HG03378 (cell line): ENCODE data around the gene NRXN2.
"Not testable (repeated sequence)": the region's sequence is repeated elsewhere in the genome, so short reads cannot be mapped to it uniquely, and the experiment has no call there.

Experiments used
- ATAC-seq: cut with Tn5 transposase; IDR thresholded peaks from one replicate; pipeline ENCODE4 v1.9.1; 2021; ENCODE audit warnings: mild to moderate bottlenecking, moderate library complexity; ENCODE audit not compliant: unreplicated experiment

NRXN2 gene

GRCh38 chr11:64569300-64569970 is 153.6 kb downstream of the NRXN2 start:
- no peak for ATAC-seq

- no peak for ATAC-seq
These were observed 154.3 kb downstream of the NRXN2 start for GRCh38 chr11:64568584-64569140.

- ATAC-seq, result no peak
These were observed 154.9 kb downstream of the NRXN2 start for GRCh38 chr11:64568041-64568571.

- ATAC-seq, result no peak
These were observed 155.8 kb downstream of the NRXN2 start for GRCh38 chr11:64566915-64567891.

GRCh38 chr11:64566042-64566914 is 156.7 kb downstream of the NRXN2 start:
- no peak for ATAC-seq

- no peak for ATAC-seq
These were observed 157.8 kb downstream of the NRXN2 start for GRCh38 chr11:64564947-64565889.

- ATAC-seq, result no peak
These were observed 158.6 kb downstream of the NRXN2 start for GRCh38 chr11:64564419-64564818.

- ATAC-seq, result no peak
These were observed 159.0 kb downstream of the NRXN2 start for GRCh38 chr11:64563966-64564365.

- ATAC-seq, result no peak
These were observed 160.2 kb downstream of the NRXN2 start for GRCh38 chr11:64562723-64563351.

GRCh38 chr11:64561984-64562722 is 160.8 kb downstream of the NRXN2 start:
- no peak for ATAC-seq

- not testable (repeated sequence) for ATAC-seq
These were observed 161.6 kb downstream of the NRXN2 start for GRCh38 chr11:64561429-64561828.

GRCh38 chr11:64560941-64561340 is 162.1 kb downstream of the NRXN2 start:
- ATAC-seq, result no peak

GRCh38 chr11:64560139-64560771 is 162.7 kb downstream of the NRXN2 start:
- ATAC-seq, result no peak

- ATAC-seq, result no peak
These were observed 163.5 kb downstream of the NRXN2 start for GRCh38 chr11:64559351-64560138.

GRCh38 chr11:64558869-64559268 is 164.1 kb downstream of the NRXN2 start:
- no peak for ATAC-seq

- no peak for ATAC-seq
These were observed 164.8 kb downstream of the NRXN2 start for GRCh38 chr11:64558065-64558745.
